GM21737 (cell line): Measurements from ENCODE around the gene PGBD1.

Experiments used
- ATAC-seq: cut with Tn5 transposase; IDR thresholded peaks from one replicate; pipeline ENCODE4 v1.9.1; 2021; ENCODE audit warnings: mild to moderate bottlenecking, moderate library complexity; ENCODE audit not compliant: unreplicated experiment

PGBD1 gene

GRCh38 chr6:28335040-28335563 lies 53.7 kb downstream of the PGBD1 start:
- no peak for ATAC-seq

DNA sequence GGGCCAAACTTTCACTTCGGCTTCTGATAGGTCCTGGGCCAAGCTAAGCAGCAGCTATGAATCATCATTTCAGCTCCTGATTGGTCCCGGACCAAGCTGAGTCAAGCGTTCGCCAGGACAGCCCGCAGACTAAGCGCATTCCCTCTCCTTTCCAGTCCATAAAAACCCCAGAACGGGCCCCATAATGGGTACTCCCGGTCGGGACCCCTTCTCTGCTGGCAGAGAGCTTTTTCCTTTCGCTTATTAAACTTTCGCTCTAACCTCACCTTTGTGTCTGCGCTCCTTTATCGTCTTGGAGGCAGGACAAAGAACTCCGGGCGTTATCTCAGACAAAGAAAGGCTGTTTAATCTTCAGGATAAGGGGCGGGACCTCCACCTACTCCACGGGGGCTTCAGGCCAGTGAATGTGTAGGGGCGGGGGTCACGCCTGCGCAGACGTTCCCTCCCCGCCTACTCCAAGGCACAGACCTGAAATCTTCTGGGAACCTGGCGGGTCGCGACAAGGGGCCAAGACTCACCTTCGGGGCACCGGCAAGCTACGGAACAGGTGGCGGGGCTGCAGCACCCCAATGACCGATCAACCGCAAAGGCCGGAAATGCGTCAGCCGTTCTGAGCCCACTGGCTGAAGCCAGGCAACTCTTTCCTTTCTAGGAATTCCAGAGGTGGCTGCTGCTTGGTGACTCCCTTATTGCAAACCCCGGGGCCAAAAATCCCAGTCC lies 54.4 kb downstream of the PGBD1 start, which contains the start of gene ZSCAN31:
ZSCAN31 (minus strand) TSS at position 585 of the 720 bp plus-strand sequence. CDS start 6,465 bp downstream, outside the sequence.
- peak; percentile 71 for ATAC-seq

DNA sequence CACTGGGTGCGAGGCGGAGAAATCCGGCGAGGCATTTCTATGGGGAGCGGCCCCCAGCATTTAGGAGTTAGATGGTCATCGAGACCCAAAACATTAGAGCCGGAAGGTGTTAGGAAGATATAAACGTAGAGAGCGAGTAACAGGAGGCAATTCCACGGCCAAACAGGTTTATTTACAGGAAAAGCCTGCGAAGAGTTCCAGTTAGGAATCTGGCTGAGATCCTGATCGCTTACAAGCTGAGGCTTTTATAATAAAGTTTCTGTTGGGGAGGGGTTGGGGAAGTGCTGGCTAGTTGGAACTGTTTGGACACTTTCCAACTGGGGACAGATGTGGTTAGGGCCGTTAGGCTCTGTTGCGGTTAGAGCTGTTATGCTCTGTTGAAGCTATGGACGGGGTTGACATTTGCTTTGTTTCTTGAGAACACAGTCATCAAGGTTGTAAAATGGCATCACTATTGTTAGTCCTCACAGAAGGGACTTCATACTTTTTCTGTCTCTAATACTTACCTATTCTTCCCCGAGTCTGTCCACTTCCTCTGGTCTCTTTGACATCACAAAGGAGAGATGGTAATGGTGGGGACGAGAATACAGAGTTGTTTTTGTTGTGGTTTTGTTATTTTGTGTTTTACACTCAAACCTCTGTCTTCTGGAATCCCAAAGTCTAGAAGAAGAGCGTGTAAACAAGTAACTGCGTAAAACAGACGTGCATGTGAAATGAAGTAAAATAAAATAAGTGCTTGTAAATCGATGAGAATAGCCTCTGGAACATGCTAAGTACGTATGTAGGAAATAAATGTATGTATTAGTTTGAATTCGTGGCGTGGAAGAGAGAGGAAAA lies 55.1 kb downstream of the PGBD1 start:
- no peak for ATAC-seq

GRCh38 chr6:28337121-28337520 lies 55.7 kb downstream of the PGBD1 start:
- no peak for ATAC-seq

DNA sequence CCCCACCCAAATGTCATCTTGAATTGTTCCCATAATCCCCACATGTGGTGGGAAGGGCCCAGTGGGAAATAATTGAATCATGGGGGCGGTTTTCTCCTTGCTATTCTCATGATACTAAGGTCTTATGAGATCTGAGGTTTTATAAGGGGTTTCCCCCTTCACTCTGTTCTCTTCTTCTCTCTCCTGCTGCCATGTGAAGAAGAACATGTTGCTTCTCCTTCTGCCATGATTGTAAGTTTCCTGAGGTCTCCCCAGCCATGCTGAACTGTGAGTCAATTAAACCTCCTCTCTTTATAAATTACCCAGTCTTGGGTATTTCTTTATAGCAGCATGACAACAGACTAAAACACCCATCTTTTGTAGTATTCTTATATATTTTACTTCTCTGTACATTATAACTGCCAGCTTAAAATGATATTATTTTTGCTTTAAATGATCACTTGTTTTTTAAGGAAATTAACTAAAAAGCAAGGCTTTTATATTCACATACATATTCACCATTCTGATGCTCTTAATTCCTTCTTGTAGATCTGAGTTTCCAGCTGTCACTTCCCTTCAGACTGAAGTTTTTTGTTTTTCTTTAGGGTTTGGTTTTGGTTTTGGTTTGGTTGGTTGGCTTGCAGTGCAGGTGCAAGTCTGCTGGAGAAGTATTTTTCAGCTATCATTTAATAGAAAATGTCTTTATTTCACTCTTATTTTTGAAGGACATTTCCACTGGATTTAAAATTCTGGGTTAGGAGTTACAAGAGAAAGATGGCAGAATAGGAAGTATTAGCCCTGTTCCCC lies 59.1 kb downstream of the PGBD1 start:
- no peak for ATAC-seq

- ATAC-seq = no peak
Measured at GRCh38 chr6:28343898-28344677, 62.7 kb downstream of the PGBD1 start.

- ATAC-seq = no peak
Measured at GRCh38 chr6:28345201-28345600, 63.8 kb downstream of the PGBD1 start.

DNA sequence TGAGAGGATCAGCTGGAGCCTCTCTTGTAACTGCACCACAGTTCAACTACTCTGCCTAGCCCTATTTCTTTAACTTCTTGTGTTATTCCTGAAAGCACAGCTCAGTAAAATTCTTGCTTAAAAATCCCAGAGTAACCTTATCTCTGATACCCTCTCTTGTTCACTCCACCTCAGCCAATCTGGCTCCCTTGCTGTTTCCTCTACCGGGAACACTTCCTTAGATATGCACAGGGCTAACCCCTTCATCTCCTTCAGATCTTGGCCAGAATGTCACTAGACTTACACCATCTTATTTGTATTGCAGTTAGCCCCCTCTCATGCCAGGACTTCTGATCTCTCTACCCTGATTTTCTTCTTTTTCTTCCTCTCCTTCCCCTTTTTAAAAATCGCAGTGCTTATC lies 65.7 kb downstream of the PGBD1 start:
- ATAC-seq = no peak

DNA sequence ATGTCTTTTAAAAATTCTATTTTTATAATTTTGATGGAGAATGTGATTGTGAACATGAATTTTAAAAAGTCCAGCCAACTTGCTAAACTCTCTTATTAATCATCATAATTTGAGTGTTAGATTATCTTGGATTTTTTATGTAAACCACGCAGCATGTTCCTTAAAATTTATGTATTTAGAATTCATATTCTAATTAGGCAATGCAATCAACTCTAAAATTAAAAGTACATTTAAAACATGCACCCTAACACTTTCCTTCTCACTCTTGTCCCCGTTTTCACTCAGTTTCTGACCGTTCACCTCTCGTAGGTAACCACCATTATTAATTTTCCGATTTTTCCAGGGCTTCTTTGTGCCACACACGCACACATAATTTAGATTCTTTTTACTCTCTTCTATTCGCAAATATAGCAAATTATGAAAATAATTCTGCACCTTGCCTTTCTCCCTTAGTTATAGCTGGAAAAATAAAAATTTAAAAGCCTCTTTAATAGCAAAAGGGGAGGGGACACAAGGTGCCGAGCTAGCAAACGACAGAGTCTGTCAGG lies 68.0 kb downstream of the PGBD1 start:
- no peak for ATAC-seq

DNA sequence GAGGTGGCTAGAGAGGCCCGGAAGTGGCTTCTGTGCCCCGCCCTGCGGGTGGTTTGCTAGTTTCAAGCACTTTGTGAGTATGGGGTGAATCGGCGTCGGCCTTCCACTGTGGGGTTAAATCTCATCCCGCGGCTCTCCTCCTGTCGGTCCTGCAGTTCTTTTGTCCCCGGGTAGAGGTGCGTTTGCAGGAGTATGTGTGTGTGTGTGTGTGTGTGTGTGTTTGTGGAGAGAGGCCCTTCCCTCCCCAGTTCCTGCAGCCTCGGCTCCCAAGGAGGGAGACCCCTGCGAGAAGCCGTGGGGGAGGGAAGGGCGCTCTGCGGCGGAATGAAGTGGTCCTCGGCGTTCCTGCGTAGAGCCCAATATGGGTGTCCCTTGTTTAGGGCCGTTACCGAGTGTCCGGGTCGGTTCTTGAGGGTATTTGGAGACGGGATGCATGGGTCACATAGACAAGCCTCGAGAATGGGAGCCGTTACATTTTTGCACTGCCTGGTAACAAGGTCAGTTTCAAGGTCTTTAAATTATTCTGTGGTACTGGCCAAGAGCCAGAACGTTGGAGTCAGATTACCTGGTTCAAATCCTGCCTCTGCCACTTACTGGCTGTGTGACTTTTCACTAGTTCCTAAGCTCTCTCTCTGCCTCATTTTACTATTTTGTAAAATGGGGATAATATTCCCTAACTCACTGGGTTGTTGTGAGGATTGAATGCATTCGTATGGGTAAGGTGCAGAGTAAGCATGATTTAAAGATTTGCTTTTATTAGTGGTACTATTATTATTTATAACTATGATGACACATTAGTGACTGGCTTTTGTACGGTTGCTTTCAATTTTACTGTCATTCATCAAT lies 68.7 kb downstream of the PGBD1 start, which contains the start of gene ZKSCAN3:
ZKSCAN3 (plus strand) TSS at position 56 of the 846 bp plus-strand sequence. CDS start 9,640 bp downstream, outside the sequence.
- peak; percentile 95 for ATAC-seq

GRCh38 chr6:28351087-28351486 lies 69.7 kb downstream of the PGBD1 start:
- ATAC-seq = no peak

- ATAC-seq = no peak
Measured at GRCh38 chr6:28351493-28351925, 70.1 kb downstream of the PGBD1 start.
